ENCODE measurements around the gene MMP14.
"Not testable (repeated sequence)": the region's sequence is repeated elsewhere in the genome, so short reads cannot be mapped to it uniquely, and the experiment has no call there.

Gene MMP14

GRCh38 chr14:22852178-22852577 is 15.8 kb downstream of the MMP14 start:
- H3K4me1 Mint-ChIP-seq (ENCODE audit: low read depth): peaks cover 62% of the 10 kb centered on the region
- intact Hi-C loops (cut with micrococcal nuclease); H3K9me3 Mint-ChIP-seq; H3K27ac Mint-ChIP-seq; H3K4me3 Mint-ChIP-seq; H3K36me3 Mint-ChIP-seq (ENCODE audit: low read depth); H3K27me3 Mint-ChIP-seq: not testable (repeated sequence)

GRCh38 chr14:22852599-22852939 is 16.2 kb downstream of the MMP14 start:
- intact Hi-C loops (cut with micrococcal nuclease): no loop called here
- peaks cover 58% of the 10 kb centered on the region for H3K4me1 Mint-ChIP-seq (ENCODE audit: low read depth)
- no peaks in the 10 kb centered on the region for H3K36me3 Mint-ChIP-seq (ENCODE audit: low read depth)
- H3K27me3 Mint-ChIP-seq: peaks cover 4% of the 10 kb centered on the region
- peak overlapping the region; percentile 74 for H3K27ac Mint-ChIP-seq
- H3K9me3 Mint-ChIP-seq: no peaks in the 10 kb centered on the region
- no peak overlapping the region for H3K4me3 Mint-ChIP-seq

- peaks cover 53% of the 10 kb centered on the region for H3K4me1 Mint-ChIP-seq (ENCODE audit: low read depth)
- peaks cover 10% of the 10 kb centered on the region for H3K27me3 Mint-ChIP-seq
- intact Hi-C loops (cut with micrococcal nuclease): loop anchor here (1.0 kb wide), 4 partner anchors 30 to 283 kb away; no protein-coding TSS in a partner anchor
- H3K36me3 Mint-ChIP-seq (ENCODE audit: low read depth): no peaks in the 10 kb centered on the region
- peak overlapping the region; percentile 69 for H3K4me3 Mint-ChIP-seq
- no peaks in the 10 kb centered on the region for H3K9me3 Mint-ChIP-seq
- H3K27ac Mint-ChIP-seq: peak overlapping the region; percentile 74
These were observed 16.8 kb downstream of the MMP14 start for GRCh38 chr14:22852940-22853767.

GRCh38 chr14:22854296-22854695 is 17.9 kb downstream of the MMP14 start:
- H3K36me3 Mint-ChIP-seq (ENCODE audit: low read depth); H3K9me3 Mint-ChIP-seq; H3K4me3 Mint-ChIP-seq; H3K27ac Mint-ChIP-seq; intact Hi-C loops (cut with micrococcal nuclease): not testable (repeated sequence)
- H3K4me1 Mint-ChIP-seq (ENCODE audit: low read depth): peaks cover 41% of the 10 kb centered on the region
- peaks cover 14% of the 10 kb centered on the region for H3K27me3 Mint-ChIP-seq

- Mint-ChIP-seq H3K4me1 (ENCODE audit: low read depth) (peaks cover 33% of the 10 kb centered on the region), H3K9me3 (no peaks in the 10 kb centered on the region), H3K36me3 (ENCODE audit: low read depth) (no peaks in the 10 kb centered on the region), H3K27ac (no peak overlapping the region), H3K27me3 (peaks cover 19% of the 10 kb centered on the region), H3K4me3 (no peak overlapping the region)
- intact Hi-C loops (cut with micrococcal nuclease): no loop called here
These were observed 18.8 kb downstream of the MMP14 start for GRCh38 chr14:22854963-22855724.

GRCh38 chr14:22856428-22856827 is 20.0 kb downstream of the MMP14 start:
- peaks cover 30% of the 10 kb centered on the region for H3K27me3 Mint-ChIP-seq
- H3K9me3 Mint-ChIP-seq: no peaks in the 10 kb centered on the region
- no peaks in the 10 kb centered on the region for H3K36me3 Mint-ChIP-seq (ENCODE audit: low read depth)
- H3K27ac Mint-ChIP-seq: no peak overlapping the region
- H3K4me3 Mint-ChIP-seq: no peak overlapping the region
- intact Hi-C loops (cut with micrococcal nuclease): no loop called here
- peaks cover 20% of the 10 kb centered on the region for H3K4me1 Mint-ChIP-seq (ENCODE audit: low read depth)

- H3K27ac Mint-ChIP-seq; H3K36me3 Mint-ChIP-seq (ENCODE audit: low read depth); H3K4me1 Mint-ChIP-seq (ENCODE audit: low read depth); H3K9me3 Mint-ChIP-seq; H3K4me3 Mint-ChIP-seq; intact Hi-C loops (cut with micrococcal nuclease): not testable (repeated sequence)
- peaks cover 40% of the 10 kb centered on the region for H3K27me3 Mint-ChIP-seq
These were observed 24.0 kb downstream of the MMP14 start for GRCh38 chr14:22860377-22860776.

GRCh38 chr14:22861651-22862050 is 25.3 kb downstream of the MMP14 start:
- H3K4me1 Mint-ChIP-seq (ENCODE audit: low read depth): no peaks in the 10 kb centered on the region
- H3K36me3 Mint-ChIP-seq (ENCODE audit: low read depth): no peaks in the 10 kb centered on the region
- H3K27ac Mint-ChIP-seq: no peak overlapping the region

GRCh38 chr14:22864979-22865378 is 28.6 kb downstream of the MMP14 start:
- Mint-ChIP-seq H3K27ac (no peak overlapping the region), H3K9me3 (no peaks in the 10 kb centered on the region), H3K4me1 (ENCODE audit: low read depth) (no peaks in the 10 kb centered on the region), H3K36me3 (ENCODE audit: low read depth) (no peaks in the 10 kb centered on the region), H3K4me3 (no peak overlapping the region), H3K27me3 (peaks cover 26% of the 10 kb centered on the region)
- intact Hi-C loops (cut with micrococcal nuclease): no loop called here

More at GRCh38 chr14:22861651-22862050, 25.3 kb downstream of the MMP14 start:
- Mint-ChIP-seq H3K9me3 (no peaks in the 10 kb centered on the region), H3K4me3 (no peak overlapping the region), H3K27me3 (peaks cover 38% of the 10 kb centered on the region)
- intact Hi-C loops (cut with micrococcal nuclease): no loop called here

GRCh38 chr14:22865424-22866405 is 29.3 kb downstream of the MMP14 start:
- no peak overlapping the region for H3K27ac Mint-ChIP-seq
- no peaks in the 10 kb centered on the region for H3K36me3 Mint-ChIP-seq (ENCODE audit: low read depth)
- no peaks in the 10 kb centered on the region for H3K4me1 Mint-ChIP-seq (ENCODE audit: low read depth)
- no peak overlapping the region for H3K4me3 Mint-ChIP-seq
- intact Hi-C loops (cut with micrococcal nuclease): no loop called here
- H3K27me3 Mint-ChIP-seq: peaks cover 21% of the 10 kb centered on the region
- H3K9me3 Mint-ChIP-seq: no peaks in the 10 kb centered on the region

- H3K36me3 Mint-ChIP-seq (ENCODE audit: low read depth): no peaks in the 10 kb centered on the region
- no peak overlapping the region for H3K4me3 Mint-ChIP-seq
- H3K27ac Mint-ChIP-seq: no peak overlapping the region
- no peaks in the 10 kb centered on the region for H3K4me1 Mint-ChIP-seq (ENCODE audit: low read depth)
- H3K9me3 Mint-ChIP-seq: no peaks in the 10 kb centered on the region
- intact Hi-C loops (cut with micrococcal nuclease): no loop called here
- peaks cover 11% of the 10 kb centered on the region for H3K27me3 Mint-ChIP-seq
These were observed 30.5 kb downstream of the MMP14 start for GRCh38 chr14:22866874-22867273.

GRCh38 chr14:22870811-22871223 is 34.4 kb downstream of the MMP14 start:
- intact Hi-C loops (cut with micrococcal nuclease): no loop called here
- Mint-ChIP-seq H3K27me3 (peaks cover 2% of the 10 kb centered on the region), H3K9me3 (no peaks in the 10 kb centered on the region), H3K36me3 (ENCODE audit: low read depth) (peaks cover 37% of the 10 kb centered on the region), H3K4me3 (peak overlapping the region; percentile 85), H3K27ac (peak overlapping the region; percentile 87), H3K4me1 (ENCODE audit: low read depth) (peaks cover 19% of the 10 kb centered on the region)

- peak within 1 kb of the TSS; percentile 87 for H3K27ac Mint-ChIP-seq
- no peaks in the 10 kb centered on the region for H3K9me3 Mint-ChIP-seq
- H3K27me3 Mint-ChIP-seq: peaks cover 2% of the 10 kb centered on the region
- H3K36me3 Mint-ChIP-seq (ENCODE audit: low read depth): peaks cover 43% of the 10 kb centered on the region
- intact Hi-C loops (cut with micrococcal nuclease): loop anchor here (1.0 kb wide), 1 partner anchor 29 kb away; no protein-coding TSS in a partner anchor
- H3K4me3 Mint-ChIP-seq: peak within 1 kb of the TSS; percentile 85
- peaks cover 19% of the 10 kb centered on the region for H3K4me1 Mint-ChIP-seq (ENCODE audit: low read depth)
These were observed 35.0 kb downstream of the MMP14 start, which contains the start of gene LRP10 for GRCh38 chr14:22871224-22872032. Gene LRP10, plus strand, starts transcription at chr14:22871740. Its CDS starts 564 bp downstream, at chr14:22872304.

Data from dendritic cell treated with granulocyte-macrophage colony-stimulating factor and Interleukin-4, amounts not matched to agents 40 ng/mL and 50 ng/mL, for 4 days (primary cell).